Skeletal muscle satellite cell (primary cell): ENCODE results near the gene SLC66A2.
A peak's percentile ranks its signal among the peaks of the same experiment; 100 is the strongest.

Experiments used
- H3K27me3 ChIP-seq: 2 replicates; pipeline ENCODE4 v1.7.0; 2013; ENCODE audit warnings: low read length; ENCODE audit not compliant: control insufficient read depth, insufficient read depth
- H3K36me3 ChIP-seq: 2 replicates; pipeline ENCODE4 v1.7.0; 2013; ENCODE audit warnings: mild to moderate bottlenecking, control low read depth, low read length; ENCODE audit not compliant: insufficient read depth
- H3K4me1 ChIP-seq: 2 replicates; pipeline ENCODE4 v1.7.0; 2013; ENCODE audit warnings: low read length; ENCODE audit not compliant: control insufficient read depth, insufficient read depth
- H3K4me2 ChIP-seq: 2 replicates; pipeline ENCODE4 v1.7.0; 2013; ENCODE audit warnings: mild to moderate bottlenecking, low read length
- H3K4me3 ChIP-seq: 2 replicates; pipeline ENCODE4 v1.7.0; 2013; ENCODE audit warnings: low read length
- H3K9ac ChIP-seq: 2 replicates; pipeline ENCODE4 v1.7.0; 2013; ENCODE audit warnings: mild to moderate bottlenecking, low read depth, low read length, moderate library complexity
- H3K9me3 ChIP-seq: replicated peaks from 2 replicates; pipeline ENCODE4 v1.7.0; 2013; ENCODE audit warnings: mild to moderate bottlenecking, control low read depth, low read length

SLC66A2 gene

GRCh38 chr18:79912994-79913831 lies 38.2 kb downstream of the SLC66A2 start:
- no peaks in the 10 kb centered on the region for H3K27me3 ChIP-seq
- H3K9me3 ChIP-seq: no peaks in the 10 kb centered on the region
- H3K36me3 ChIP-seq: peaks cover 31% of the 10 kb centered on the region
- H3K4me1 ChIP-seq: peaks cover 13% of the 10 kb centered on the region
- peak overlapping the region; percentile 53 for H3K4me2 ChIP-seq
- no peak overlapping the region for H3K9ac ChIP-seq
- H3K4me3 ChIP-seq: no peak overlapping the region

GRCh38 chr18:79912409-79912991 lies 39.0 kb downstream of the SLC66A2 start:
- Histone ChIP-seq H3K4me3 (no peak overlapping the region), H3K9ac (no peak overlapping the region), H3K9me3 (no peaks in the 10 kb centered on the region), H3K36me3 (peaks cover 31% of the 10 kb centered on the region), H3K4me1 (peaks cover 13% of the 10 kb centered on the region), H3K27me3 (no peaks in the 10 kb centered on the region), H3K4me2 (peak overlapping the region; percentile 53)

GRCh38 chr18:79911344-79912270 lies 39.8 kb downstream of the SLC66A2 start:
- no peak overlapping the region for H3K9ac ChIP-seq
- H3K4me3 ChIP-seq: no peak overlapping the region
- H3K27me3 ChIP-seq: no peaks in the 10 kb centered on the region
- peaks cover 23% of the 10 kb centered on the region for H3K36me3 ChIP-seq
- H3K4me2 ChIP-seq: peak overlapping the region; percentile 53
- no peaks in the 10 kb centered on the region for H3K9me3 ChIP-seq
- H3K4me1 ChIP-seq: peaks cover 13% of the 10 kb centered on the region

DNA sequence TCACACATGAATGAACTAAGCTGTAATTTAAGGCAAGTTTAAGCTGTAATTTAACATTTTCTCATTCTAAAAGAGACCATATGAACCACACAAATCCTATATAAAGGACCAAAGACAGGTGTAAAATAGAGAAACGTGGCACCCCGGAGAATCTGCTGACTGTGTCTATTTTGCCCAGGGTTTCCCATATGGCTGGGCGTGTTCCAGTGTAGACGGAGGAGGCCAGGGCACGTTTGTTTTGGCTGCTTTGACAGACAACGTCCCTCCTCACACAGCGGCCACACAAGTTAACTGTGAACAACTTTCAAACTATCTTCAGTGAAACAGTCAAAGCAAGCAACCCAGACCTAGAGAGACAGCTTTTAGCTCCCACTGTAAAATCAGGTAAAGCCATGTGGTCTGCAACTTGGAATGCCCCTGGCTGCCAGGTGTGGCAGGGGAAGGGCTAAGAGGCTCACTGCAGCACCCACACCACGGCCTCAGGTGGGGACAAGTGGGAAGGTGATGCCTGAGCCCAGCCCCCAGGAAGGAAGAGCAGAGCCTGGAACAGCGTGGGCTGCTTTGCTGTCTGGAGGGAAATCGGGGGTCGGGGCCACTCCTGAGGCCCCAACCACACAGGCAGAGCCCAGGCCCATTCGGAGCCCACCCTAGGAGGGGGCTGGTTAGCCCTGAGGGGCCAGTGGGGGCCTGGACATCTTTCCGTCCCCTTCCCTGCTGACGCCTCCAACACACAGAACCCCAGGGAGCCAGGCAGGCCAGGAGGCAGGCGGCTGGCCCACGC lies 40.7 kb downstream of the SLC66A2 start:
- Histone ChIP-seq H3K27me3 (no peaks in the 10 kb centered on the region), H3K9me3 (no peaks in the 10 kb centered on the region), H3K4me3 (no peak overlapping the region), H3K4me1 (peaks cover 13% of the 10 kb centered on the region), H3K36me3 (peaks cover 16% of the 10 kb centered on the region), H3K9ac (no peak overlapping the region), H3K4me2 (no peak overlapping the region)

- Histone ChIP-seq H3K4me2 (no peak overlapping the region), H3K9ac (no peak overlapping the region), H3K9me3 (no peaks in the 10 kb centered on the region), H3K36me3 (peaks cover 24% of the 10 kb centered on the region), H3K27me3 (no peaks in the 10 kb centered on the region), H3K4me1 (no peaks in the 10 kb centered on the region), H3K4me3 (no peak overlapping the region)
Measured at GRCh38 chr18:79906706-79907105, 44.7 kb downstream of the SLC66A2 start.

- peaks cover 24% of the 10 kb centered on the region for H3K36me3 ChIP-seq
- H3K9ac ChIP-seq: no peak overlapping the region
- no peaks in the 10 kb centered on the region for H3K4me1 ChIP-seq
- H3K4me3 ChIP-seq: no peak overlapping the region
- no peaks in the 10 kb centered on the region for H3K9me3 ChIP-seq
- no peaks in the 10 kb centered on the region for H3K27me3 ChIP-seq
- no peak overlapping the region for H3K4me2 ChIP-seq
Measured at GRCh38 chr18:79905993-79906392, 45.5 kb downstream of the SLC66A2 start.

DNA sequence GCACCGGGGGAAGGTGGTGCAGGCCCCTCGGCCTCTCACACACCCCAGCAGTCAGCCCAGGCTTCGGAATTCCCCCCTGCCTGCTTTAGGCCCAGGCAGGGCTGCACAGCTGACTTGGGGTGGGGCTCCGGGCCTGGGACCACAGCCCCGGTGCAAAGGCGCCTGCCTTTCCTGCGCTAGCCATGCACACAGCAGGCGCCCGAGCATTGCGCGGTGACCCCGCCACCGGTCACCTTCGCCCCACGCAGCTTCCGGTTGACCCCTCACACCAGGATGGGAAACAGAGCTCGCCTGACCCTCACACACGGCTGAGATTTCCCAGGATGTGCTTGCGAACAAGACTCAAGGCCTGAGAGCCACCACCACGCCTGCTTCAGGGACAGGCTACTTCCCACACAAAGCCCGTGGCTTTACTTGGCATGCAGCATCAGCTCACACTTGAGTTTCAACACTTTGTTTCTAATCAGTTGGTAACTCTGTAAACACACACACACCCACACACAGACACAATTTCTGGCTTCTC lies 46.0 kb downstream of the SLC66A2 start:
- peaks cover 24% of the 10 kb centered on the region for H3K36me3 ChIP-seq
- H3K4me2 ChIP-seq: no peak overlapping the region
- no peak overlapping the region for H3K9ac ChIP-seq
- H3K4me1 ChIP-seq: no peaks in the 10 kb centered on the region
- H3K4me3 ChIP-seq: no peak overlapping the region
- no peaks in the 10 kb centered on the region for H3K27me3 ChIP-seq
- no peaks in the 10 kb centered on the region for H3K9me3 ChIP-seq

DNA sequence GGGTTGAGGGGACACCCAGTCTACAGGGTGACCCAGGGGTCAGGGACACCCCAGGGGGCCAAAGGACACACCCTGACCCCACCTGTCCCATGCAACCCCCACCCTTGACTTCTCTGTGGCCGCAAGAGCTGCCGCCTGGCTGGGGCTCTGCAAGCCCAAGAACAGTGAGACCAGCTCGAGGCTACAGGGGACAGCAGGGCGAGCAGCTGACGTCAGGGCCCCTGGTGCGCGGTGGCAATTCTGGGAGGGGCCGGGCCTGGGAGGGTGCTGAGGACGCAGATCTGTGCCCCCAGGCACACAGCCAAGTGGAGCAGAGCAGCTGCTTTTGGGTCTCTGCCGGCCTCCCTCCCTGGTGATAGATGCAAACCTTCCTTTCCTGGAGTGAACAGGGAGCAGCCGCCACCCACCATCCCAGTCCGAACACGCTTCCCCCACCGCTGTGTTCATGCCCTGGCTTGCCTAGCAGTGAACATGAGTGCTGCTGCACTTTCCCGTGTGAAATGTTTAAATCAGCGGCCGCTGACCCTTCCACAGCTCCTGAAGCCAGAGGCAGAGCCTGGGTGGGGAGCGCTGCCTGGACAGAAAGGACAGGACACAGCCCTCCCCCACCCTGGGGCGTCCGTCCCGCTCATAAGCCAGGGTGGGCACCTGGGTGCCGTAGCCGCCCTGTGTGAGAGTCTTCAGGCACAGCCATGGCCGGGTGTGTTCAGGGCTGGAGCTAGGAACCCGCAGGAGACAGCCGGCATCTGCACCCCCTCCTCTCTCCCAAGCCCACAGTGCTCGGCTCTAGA lies 46.9 kb downstream of the SLC66A2 start:
- no peaks in the 10 kb centered on the region for H3K27me3 ChIP-seq
- H3K36me3 ChIP-seq: peaks cover 24% of the 10 kb centered on the region
- H3K4me2 ChIP-seq: no peak overlapping the region
- no peak overlapping the region for H3K4me3 ChIP-seq
- no peak overlapping the region for H3K9ac ChIP-seq
- no peaks in the 10 kb centered on the region for H3K4me1 ChIP-seq
- peaks cover 7% of the 10 kb centered on the region for H3K9me3 ChIP-seq

GRCh38 chr18:79903787-79904356 lies 47.6 kb downstream of the SLC66A2 start:
- Histone ChIP-seq H3K9me3 (peaks cover 9% of the 10 kb centered on the region), H3K4me1 (no peaks in the 10 kb centered on the region), H3K9ac (no peak overlapping the region), H3K36me3 (peaks cover 24% of the 10 kb centered on the region), H3K27me3 (no peaks in the 10 kb centered on the region), H3K4me3 (no peak overlapping the region), H3K4me2 (no peak overlapping the region)

DNA sequence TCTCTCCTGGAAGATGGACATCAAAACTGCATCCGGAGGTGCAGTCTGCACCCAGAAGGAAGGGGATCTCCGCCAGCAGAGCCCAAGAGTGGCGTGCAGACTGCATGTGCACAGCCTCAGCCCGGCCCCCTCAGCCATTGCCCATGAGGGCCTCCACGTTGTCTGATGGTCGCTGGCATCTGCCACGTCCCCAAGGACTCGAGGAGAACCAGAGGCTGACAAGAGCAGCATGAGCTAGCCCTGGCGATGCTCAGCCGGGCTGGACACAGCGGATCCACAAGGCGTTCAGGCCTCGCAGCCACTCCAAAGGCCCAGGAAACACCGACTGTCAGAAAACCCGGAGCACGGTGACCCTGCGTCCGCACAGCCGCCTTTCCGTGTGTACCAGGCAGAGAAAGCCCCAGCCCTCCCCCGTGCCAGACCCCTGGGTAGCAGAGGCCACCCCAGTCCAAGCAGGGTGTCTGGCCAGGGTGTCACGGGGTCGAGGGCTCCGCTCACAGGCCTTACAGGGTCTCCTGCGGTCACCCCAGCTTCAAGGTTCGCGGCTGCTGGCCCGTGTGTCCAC lies 48.3 kb downstream of the SLC66A2 start:
- H3K9me3 ChIP-seq: peaks cover 12% of the 10 kb centered on the region
- H3K36me3 ChIP-seq: peaks cover 24% of the 10 kb centered on the region
- no peak overlapping the region for H3K4me3 ChIP-seq

More for the DNA sequence above, 48.3 kb downstream of the SLC66A2 start:
- H3K27me3 ChIP-seq: no peaks in the 10 kb centered on the region
- H3K9ac ChIP-seq: no peak overlapping the region
- H3K4me2 ChIP-seq: no peak overlapping the region
- H3K4me1 ChIP-seq: no peaks in the 10 kb centered on the region
